Thyroid gland (tissue), 4 donors: ENCODE results near the gene PLEKHA6. TPM values are rescaled to one million over a fixed set of nuclear protein-coding genes. Genes with fewer than 3 reads are reported as not detected.

Experiments
- DNase-seq, 2 donors: peaks; one replicate each; pipeline ENCODE4 v3.0.0-alpha.2; 2019
- H3K27ac ChIP-seq, 3 donors: fragments of 200-600 bp; sonication (generic); 1 replicate in 2 of 3; 2 replicates in 1 of 3; pipeline ENCODE4 v1.5.1; 2016 to 2019; ENCODE audit warnings: mild to moderate bottlenecking in 1 of 3, moderate library complexity in 1 of 3
- H3K27me3 ChIP-seq: fragments of 200-600 bp; sonication (generic); one replicate; pipeline ENCODE4 v1.5.1; 2019
- H3K36me3 ChIP-seq, 2 donors: fragments of 200-600 bp; sonication (generic); one replicate each; pipeline ENCODE4 v1.5.1; 2016 to 2019
- H3K4me1 ChIP-seq, 2 donors: fragments of 200-600 bp; sonication (generic); one replicate each; pipeline ENCODE4 v1.5.1; 2017 to 2019
- H3K4me3 ChIP-seq, 3 donors: fragments of 200-600 bp; sonication (generic); replicated peaks in 1 of 3; 1 replicate in 2 of 3; 2 replicates in 1 of 3; pipeline ENCODE4 v1.5.1; 2016; ENCODE audit warnings: mild to moderate bottlenecking in 1 of 3
- H3K9me3 ChIP-seq: fragments of 200-600 bp; sonication (generic); one replicate; pipeline ENCODE4 v1.5.1; 2017
- CTCF ChIP-seq, 6 experiments: fragments of 200-600 bp in 3 of 6; fragments of 450-650 bp in 3 of 6; sonication (generic) in 3 of 6; IDR thresholded peaks; one replicate each; pipeline ENCODE4 v1.5.1; 2016 to 2019; ENCODE audit warnings: antibody characterized with exemption in 6 of 6, mild to moderate bottlenecking in 2 of 6, inconsistent platforms in 1 of 6, moderate library complexity in 1 of 6
- POLR2A ChIP-seq, 2 donors: fragments of 450-650 bp; IDR thresholded peaks; one replicate each; pipeline ENCODE4 v1.6.1; 2017; ENCODE audit warnings: antibody characterized with exemption in 2 of 2, mild to moderate bottlenecking in 2 of 2, moderate library complexity in 1 of 2
- WGBS, 2 donors: methylation state at CpG; one replicate each; pipeline ENCODE4 v1.1.5; 2017; 5-methylcytosine and 5-hydroxymethylcytosine counted together
- intact Hi-C: fragments of 100-400 bp; cut with DNase I; formaldehyde crosslinking; loops from one replicate; pipeline ENCODE4 v1.15.1; 2023
- total RNA-seq, 4 donors: library from RNA; depleted of rRNA; stranded (reverse); fragments of >200 nt; gene quantifications; one replicate each; pipeline ENCODE4 v1.2.3, GENCODE V29; 2016

Gene PLEKHA6
- total RNA-seq, 4 donors from 2014 or later: 2.9 to 8.9 (median 4.0) TPM

GRCh38 chr1:204178487-204179281, 181.0 kb downstream of the PLEKHA6 start:
- Histone ChIP-seq H3K27ac (no peak overlapping the region), H3K36me3 (no peaks in the 10 kb centered on the region), H3K4me3 (no peak overlapping the region), H3K27me3 (no peaks in the 10 kb centered on the region), H3K9me3 (no peaks in the 10 kb centered on the region), H3K4me1 (no peaks in the 10 kb centered on the region)
- intact Hi-C loops: no loop called here
- 77 to 79% methylated on average over 3 to 6 of the region's 7 CpGs for WGBS, 2 donors
- no peak for DNase-seq
- TF ChIP-seq CTCF (IDR thresholded peaks at IDR 0.05) (no peak), POLR2A (IDR thresholded peaks at IDR 0.05) (no peak)

- no peak overlapping the region for H3K4me3 ChIP-seq
- no peaks in the 10 kb centered on the region for H3K9me3 ChIP-seq
- WGBS, 2 donors: 56 to 57% methylated on average over 4 of the region's 4 CpGs
- H3K27me3 ChIP-seq: no peaks in the 10 kb centered on the region
- intact Hi-C loops: no loop called here
- no peaks in the 10 kb centered on the region for H3K36me3 ChIP-seq
- DNase-seq: no peak
- TF ChIP-seq CTCF (IDR thresholded peaks at IDR 0.05) (no peak), POLR2A (IDR thresholded peaks at IDR 0.05) (no peak)
- no peak overlapping the region for H3K27ac ChIP-seq
- no peaks in the 10 kb centered on the region for H3K4me1 ChIP-seq
Observed at GRCh38 chr1:204177133-204177532, 182.6 kb downstream of the PLEKHA6 start.

- no peak for TF ChIP-seq POLR2A (IDR thresholded peaks at IDR 0.05)
- TF ChIP-seq CTCF (IDR thresholded peaks at IDR 0.05): no peak
- Histone ChIP-seq H3K27me3 (no peaks in the 10 kb centered on the region), H3K27ac (no peak overlapping the region), H3K9me3 (no peaks in the 10 kb centered on the region), H3K4me3 (no peak overlapping the region), H3K4me1 (no peaks in the 10 kb centered on the region), H3K36me3 (no peaks in the 10 kb centered on the region)
- DNase-seq: no peak
- intact Hi-C loops: no loop called here
- 72 to 89% methylated on average over 5 of the region's 5 CpGs for WGBS, 2 donors
Observed at GRCh38 chr1:204176049-204176448, 183.7 kb downstream of the PLEKHA6 start.

- H3K36me3 ChIP-seq: no peaks in the 10 kb centered on the region
- DNase-seq: no peak
- no peak overlapping the region for H3K4me3 ChIP-seq
- no peaks in the 10 kb centered on the region for H3K9me3 ChIP-seq
- intact Hi-C loops: no loop called here
- H3K27ac ChIP-seq: no peak overlapping the region
- no peaks in the 10 kb centered on the region for H3K27me3 ChIP-seq
- H3K4me1 ChIP-seq: no peaks in the 10 kb centered on the region
- 81 to 90% methylated on average over 3 of the region's 3 CpGs for WGBS, 2 donors
- no peak for TF ChIP-seq CTCF (IDR thresholded peaks at IDR 0.05)
- no peak for TF ChIP-seq POLR2A (IDR thresholded peaks at IDR 0.05)
Observed at GRCh38 chr1:204174958-204175357, 184.8 kb downstream of the PLEKHA6 start.

GRCh38 chr1:204172404-204173029, 187.2 kb downstream of the PLEKHA6 start:
- Histone ChIP-seq H3K4me1 (no peaks in the 10 kb centered on the region), H3K27me3 (no peaks in the 10 kb centered on the region), H3K36me3 (no peaks in the 10 kb centered on the region), H3K27ac (no peak overlapping the region), H3K9me3 (no peaks in the 10 kb centered on the region), H3K4me3 (no peak overlapping the region)
- DNase-seq: no peak
- intact Hi-C loops: no loop called here
- no peak for TF ChIP-seq POLR2A (IDR thresholded peaks at IDR 0.05)
- no peak for TF ChIP-seq CTCF (IDR thresholded peaks at IDR 0.05)
- WGBS, 2 donors: 87 to 94% methylated on average over 2 of the region's 2 CpGs
